Activated B cell treated with CpG ODN at 0.5 μM for 24 hours (primary cell): Measurements from ENCODE around the gene PP2D1. TPM values are rescaled to one million over a fixed set of nuclear protein-coding genes. Genes with fewer than 3 reads are reported as not detected.

Experiments
- ATAC-seq: fragments of 200-7000 bp; cut with Tn5 transposase; one replicate; pipeline ENCODE4 v1.10.0; 2021; ENCODE audit warnings: low read depth, mild to moderate bottlenecking, moderate library complexity
- CTCF ChIA-PET: fragments of 350-600 bp; sonication (Branson Sonifier 250); formaldehyde crosslinking; loops from one replicate; lab custom pipeline; 2021; ENCODE audit warnings: antibody characterized with exemption; lab: Charles Lee
- POLR2A ChIA-PET: fragments of 350-600 bp; sonication (Branson Sonifier 250); formaldehyde crosslinking; loops from one replicate; lab custom pipeline; 2021; ENCODE audit warnings: antibody characterized with exemption; lab: Charles Lee
- DNase-seq: peaks from one replicate; pipeline ENCODE4 v3.0.0; 2022
- H3K27ac Mint-ChIP-seq: one replicate; pipeline ENCODE4 v1.8.0; 2020; ENCODE audit warnings: mixed read lengths
- H3K27me3 Mint-ChIP-seq: one replicate; pipeline ENCODE4 v1.8.0; 2021; ENCODE audit warnings: mixed read lengths
- H3K36me3 Mint-ChIP-seq: one replicate; pipeline ENCODE4 v1.8.0; 2021; ENCODE audit warnings: low read depth, mixed read lengths
- H3K4me1 Mint-ChIP-seq: one replicate; pipeline ENCODE4 v1.8.0; 2021; ENCODE audit warnings: mixed read lengths
- H3K4me3 Mint-ChIP-seq: one replicate; pipeline ENCODE4 v1.8.0; 2020; ENCODE audit warnings: mild to moderate bottlenecking, mixed read lengths
- H3K9me3 Mint-ChIP-seq: one replicate; pipeline ENCODE4 v1.8.0; 2020; ENCODE audit warnings: mixed read lengths
- intact Hi-C: fragments of 100-400 bp; cut with micrococcal nuclease; formaldehyde crosslinking; loops from one replicate; pipeline ENCODE4 v1.15.1; 2024
- total RNA-seq: library from RNA; stranded (reverse); gene quantifications from 2 replicates; pipeline ENCODE4 v1.2.3, GENCODE V29; 2022
- TF ChIP-seq, protein P1 (sequence below): fragments of 200-600 bp; IDR thresholded peaks from one replicate; pipeline ENCODE4 v1.8.0; 2022; ENCODE audit warnings: antibody characterized with exemption, mild to moderate bottlenecking

Gene PP2D1
- total RNA-seq, 1 donor from 2014 or later: not detected

DNA sequence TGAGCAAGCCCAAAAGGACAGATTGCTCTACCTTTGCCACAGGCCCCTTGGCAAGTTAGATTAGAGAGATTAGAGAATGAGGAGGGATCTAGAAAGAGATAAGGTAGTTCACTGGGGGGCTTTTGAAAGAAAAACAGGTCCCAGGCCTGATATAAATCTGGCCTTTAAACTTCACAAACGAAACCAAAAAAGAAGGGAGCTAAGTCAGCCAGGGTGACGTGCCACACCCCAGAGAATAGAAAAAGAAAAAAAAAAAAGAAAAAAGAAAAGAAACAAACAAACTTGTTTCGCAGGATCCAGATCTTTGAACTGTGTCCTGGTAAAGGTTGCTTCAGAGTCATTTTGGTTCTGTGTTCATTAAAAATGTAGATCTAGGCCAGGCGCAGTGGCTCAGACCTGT, 31.8 kb upstream of the PP2D1 start:
- H3K4me1 Mint-ChIP-seq: peaks cover 75% of the 10 kb centered on the region
- DNase-seq (no peak), ATAC-seq (no peak)
- ChIA-PET POLR2A (interaction anchor here (0.7 to 1.5 kb wide), 8 partner anchors 8 to 695 kb away, joined by 3 to 5 read pairs (median 3); partner anchors contain the start of gene RAB5A), CTCF (interaction anchor here (1.0 kb wide), 1 partner anchor 142 kb away, joined by 3 read pairs; the partner anchor contains the start of gene SGO1)
- no peaks in the 10 kb centered on the region for H3K9me3 Mint-ChIP-seq
- H3K36me3 Mint-ChIP-seq: peaks cover 2% of the 10 kb centered on the region
- intact Hi-C loops: loop anchor here (5.0 kb wide), 4 partner anchors 502 to 897 kb away; partner anchors contain the start of gene KCNH8
- peak overlapping the region; percentile 92 for H3K27ac Mint-ChIP-seq
- TF ChIP-seq, protein P1, sequence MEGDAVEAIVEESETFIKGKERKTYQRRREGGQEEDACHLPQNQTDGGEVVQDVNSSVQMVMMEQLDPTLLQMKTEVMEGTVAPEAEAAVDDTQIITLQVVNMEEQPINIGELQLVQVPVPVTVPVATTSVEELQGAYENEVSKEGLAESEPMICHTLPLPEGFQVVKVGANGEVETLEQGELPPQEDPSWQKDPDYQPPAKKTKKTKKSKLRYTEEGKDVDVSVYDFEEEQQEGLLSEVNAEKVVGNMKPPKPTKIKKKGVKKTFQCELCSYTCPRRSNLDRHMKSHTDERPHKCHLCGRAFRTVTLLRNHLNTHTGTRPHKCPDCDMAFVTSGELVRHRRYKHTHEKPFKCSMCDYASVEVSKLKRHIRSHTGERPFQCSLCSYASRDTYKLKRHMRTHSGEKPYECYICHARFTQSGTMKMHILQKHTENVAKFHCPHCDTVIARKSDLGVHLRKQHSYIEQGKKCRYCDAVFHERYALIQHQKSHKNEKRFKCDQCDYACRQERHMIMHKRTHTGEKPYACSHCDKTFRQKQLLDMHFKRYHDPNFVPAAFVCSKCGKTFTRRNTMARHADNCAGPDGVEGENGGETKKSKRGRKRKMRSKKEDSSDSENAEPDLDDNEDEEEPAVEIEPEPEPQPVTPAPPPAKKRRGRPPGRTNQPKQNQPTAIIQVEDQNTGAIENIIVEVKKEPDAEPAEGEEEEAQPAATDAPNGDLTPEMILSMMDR: no peak
- H3K4me3 Mint-ChIP-seq: peak overlapping the region; percentile 80
- no peaks in the 10 kb centered on the region for H3K27me3 Mint-ChIP-seq

DNA sequence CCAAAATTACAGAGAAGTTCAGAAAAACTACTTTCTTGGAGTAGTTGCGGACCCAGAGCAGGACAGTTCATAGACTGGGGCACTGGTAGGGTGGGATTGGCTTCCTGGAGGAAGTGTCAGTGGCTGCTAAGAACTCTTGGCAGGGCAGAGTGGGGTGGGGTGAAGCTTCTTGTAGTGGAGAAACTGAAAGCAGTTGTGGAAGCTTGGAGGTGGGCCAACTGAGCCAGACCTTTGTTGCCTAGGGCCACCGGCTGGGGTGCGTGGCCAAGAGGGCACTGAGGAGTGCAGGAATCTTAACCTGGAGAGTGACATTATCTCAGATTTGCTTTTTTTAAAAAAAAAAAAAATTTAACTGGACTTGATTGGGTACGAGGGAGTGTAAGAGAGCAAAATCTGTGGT, 31.3 kb upstream of the PP2D1 start:
- Mint-ChIP-seq H3K4me3 (peak overlapping the region; percentile 80), H3K27ac (peak overlapping the region; percentile 92), H3K9me3 (no peaks in the 10 kb centered on the region), H3K36me3 (peaks cover 2% of the 10 kb centered on the region), H3K27me3 (no peaks in the 10 kb centered on the region), H3K4me1 (peaks cover 75% of the 10 kb centered on the region)
- ChIA-PET POLR2A (interaction anchor here (0.7 to 1.5 kb wide), 8 partner anchors 8 to 695 kb away, joined by 3 to 5 read pairs (median 3); partner anchors contain the start of gene RAB5A), CTCF (interaction anchor here (1.0 kb wide), 1 partner anchor 143 kb away, joined by 3 read pairs; the partner anchor contains the start of gene SGO1)
- TF ChIP-seq, protein P1: no peak
- ATAC-seq: no peak
- intact Hi-C loops: loop anchor here (5.0 kb wide), 4 partner anchors 501 to 896 kb away; partner anchors contain the start of gene KCNH8
- peak; percentile 23 for DNase-seq

DNA sequence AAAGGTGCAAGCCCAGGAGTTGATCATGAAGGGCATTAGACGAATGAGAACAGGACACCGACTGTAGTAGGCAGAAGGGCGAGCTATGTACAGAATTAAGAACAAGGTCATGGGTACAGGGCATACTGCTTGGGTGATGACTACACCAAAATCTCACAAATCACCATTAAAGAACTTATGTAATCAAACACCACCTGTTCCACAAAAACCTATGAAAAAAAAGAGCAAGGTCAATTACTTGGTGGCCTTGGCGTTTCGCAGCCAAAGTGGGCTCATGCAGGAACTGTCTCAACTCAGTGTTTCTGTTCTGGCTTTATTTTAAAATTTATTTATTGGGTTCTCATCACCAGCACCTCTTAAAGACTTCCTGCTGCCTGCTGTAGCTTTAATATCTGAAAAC, 30.3 kb upstream of the PP2D1 start:
- Mint-ChIP-seq H3K27me3 (no peaks in the 10 kb centered on the region), H3K4me1 (peaks cover 69% of the 10 kb centered on the region)

DNA sequence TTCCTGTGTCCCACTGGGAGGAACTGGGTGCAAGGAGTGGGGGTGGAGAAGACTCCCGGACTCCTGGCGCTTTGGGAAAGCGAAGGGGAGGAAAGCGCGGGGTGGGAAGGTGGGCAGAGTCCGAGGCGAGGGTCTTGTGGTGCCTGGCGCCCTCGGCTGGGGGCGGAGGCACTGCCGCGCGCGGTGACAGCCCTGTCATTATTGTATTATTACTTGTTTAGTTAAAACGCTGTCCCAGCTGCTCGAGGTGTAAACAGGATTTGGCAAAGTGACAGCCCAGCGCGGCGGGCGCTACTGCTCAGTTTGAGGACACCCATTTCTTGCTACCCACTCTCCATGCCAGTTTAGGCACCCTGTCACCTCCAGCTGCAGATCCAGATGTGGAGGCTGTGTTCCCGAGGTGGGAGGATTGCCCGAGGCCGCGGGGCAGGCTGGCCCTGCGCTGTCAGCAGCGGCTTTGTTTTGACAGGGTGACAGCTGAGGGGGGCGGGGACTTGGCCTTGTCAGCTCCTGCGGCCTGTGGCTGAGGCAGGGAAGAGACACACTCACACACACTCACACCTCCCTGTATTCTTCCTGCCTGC, 29.2 kb upstream of the PP2D1 start:
- Mint-ChIP-seq H3K27ac (peak overlapping the region; percentile 93), H3K36me3 (peaks cover 2% of the 10 kb centered on the region), H3K4me3 (peak overlapping the region; percentile 95), H3K27me3 (no peaks in the 10 kb centered on the region), H3K4me1 (peaks cover 59% of the 10 kb centered on the region), H3K9me3 (no peaks in the 10 kb centered on the region)
- intact Hi-C loops: loop anchor here (1.0 to 5.0 kb wide), 6 partner anchors 8 to 1600 kb away; partner anchors contain the start of gene KCNH8
- ATAC-seq: peak; percentile 32
- ChIA-PET CTCF (interaction anchor here (0.7 to 1.8 kb wide), 8 partner anchors 8 to 145 kb away, joined by 3 to 6 read pairs (median 4); partner anchors contain the start of gene SGO1), POLR2A (interaction anchor here (0.5 to 3.1 kb wide), 15 partner anchors 9 to 678 kb away, joined by 3 to 38 read pairs (median 5); partner anchors contain the start of genes RAB5A and SGO1)
- peak; percentile 65 for DNase-seq
- TF ChIP-seq, protein P1: no peak

More for the DNA sequence above, 30.3 kb upstream of the PP2D1 start:
- POLR2A ChIA-PET: interaction anchor here (2.5 to 3.1 kb wide), 2 partner anchors 83 to 145 kb away, joined by 35 to 38 read pairs; partner anchors contain the start of gene SGO1
- H3K4me3 Mint-ChIP-seq: peak overlapping the region; percentile 95
- ATAC-seq: no peak
- CTCF ChIA-PET: interaction anchor here (0.7 to 1.7 kb wide), 2 partner anchors 13 to 144 kb away, joined by 4 to 5 read pairs; no protein-coding TSS in a partner anchor
- no peak for DNase-seq
- H3K9me3 Mint-ChIP-seq: no peaks in the 10 kb centered on the region
- intact Hi-C loops: loop anchor here (5.0 kb wide), 4 partner anchors 500 to 895 kb away; partner anchors contain the start of gene KCNH8
- peaks cover 2% of the 10 kb centered on the region for H3K36me3 Mint-ChIP-seq
- TF ChIP-seq, protein P1: no peak
- peak overlapping the region; percentile 93 for H3K27ac Mint-ChIP-seq
